CD4-positive, alpha-beta T cell (primary cell): ENCODE data around the gene B9D1. TPM values are rescaled to one million over a fixed set of nuclear protein-coding genes. Genes with fewer than 3 reads are reported as not detected.

Source experiments
- ATAC-seq: fragments of 200-7000 bp; cut with Tn5 transposase; one replicate; pipeline ENCODE4 v1.10.0; 2022; ENCODE audit warnings: mild to moderate bottlenecking; ENCODE audit not compliant: poor library complexity
- CTCF ChIA-PET: fragments of 350-600 bp; sonication (Branson Sonifier 250); formaldehyde crosslinking; loops from one replicate; lab custom pipeline; 2021; ENCODE audit warnings: antibody characterized with exemption, inconsistent platforms; lab: Charles Lee
- POLR2A ChIA-PET: fragments of 350-600 bp; sonication (Branson Sonifier 250); formaldehyde crosslinking; loops from one replicate; lab custom pipeline; 2021; ENCODE audit warnings: antibody characterized with exemption, inconsistent platforms; lab: Charles Lee
- DNase-seq, 14 experiments: peaks; one replicate each; pipeline ENCODE4 v3.0.0-alpha.2; 2013 to 2020; ENCODE audit warnings: mixed read lengths in 2 of 14
- H3K27ac ChIP-seq, 2 donors: one replicate each; pipeline versions ENCODE4 v1.5.1 to v1.7.0; 2013; ENCODE audit warnings: low read length in 2 of 2, low read depth in 1 of 2, mild to moderate bottlenecking in 1 of 2
- H3K27me3 ChIP-seq, 2 experiments: 1 replicate in 1 of 2; 2 replicates in 1 of 2; pipeline versions ENCODE4 v1.6.1 to v1.7.0; 2013; ENCODE audit warnings: low read length in 2 of 2, control low read depth in 1 of 2, mild to moderate bottlenecking in 1 of 2, moderate library complexity in 1 of 2; ENCODE audit not compliant: insufficient read depth in 2 of 2, control insufficient read depth in 1 of 2
- H3K36me3 ChIP-seq: one replicate; pipeline ENCODE4 v1.6.1; 2013; ENCODE audit warnings: low read length, control low read depth; ENCODE audit not compliant: insufficient read depth
- H3K4me1 ChIP-seq: one replicate; pipeline ENCODE4 v1.6.1; 2013; ENCODE audit warnings: low read length, control low read depth; ENCODE audit not compliant: insufficient read depth
- H3K4me3 ChIP-seq: one replicate; pipeline ENCODE4 v1.5.1; 2013; ENCODE audit warnings: mild to moderate bottlenecking, low read length, moderate library complexity
- H3K9me3 ChIP-seq, 2 experiments: 1 replicate in 1 of 2; 2 replicates in 1 of 2; pipeline versions ENCODE4 v1.6.1 to v1.7.0; 2013; ENCODE audit warnings: low read length in 2 of 2, mild to moderate bottlenecking in 2 of 2, control low read depth in 1 of 2, moderate library complexity in 1 of 2; ENCODE audit not compliant: control insufficient read depth in 1 of 2, insufficient read depth in 1 of 2
- H3K27ac Mint-ChIP-seq: one replicate; pipeline ENCODE4 v1.8.0; 2020; ENCODE audit warnings: mixed read lengths
- H3K27me3 Mint-ChIP-seq: one replicate; pipeline ENCODE4 v1.8.0; 2021; ENCODE audit warnings: mixed read lengths
- H3K36me3 Mint-ChIP-seq: one replicate; pipeline ENCODE4 v1.8.0; 2021; ENCODE audit warnings: low read depth, mixed read lengths
- H3K4me1 Mint-ChIP-seq: one replicate; pipeline ENCODE4 v1.8.0; 2021; ENCODE audit warnings: low read depth, mixed read lengths
- H3K4me3 Mint-ChIP-seq: one replicate; pipeline ENCODE4 v1.8.0; 2020; ENCODE audit warnings: mild to moderate bottlenecking, mixed read lengths
- H3K9me3 Mint-ChIP-seq: one replicate; pipeline ENCODE4 v1.8.0; 2020; ENCODE audit warnings: mixed read lengths
- intact Hi-C, 2 experiments: fragments of 100-400 bp; cut with DNase I in 1 of 2; cut with micrococcal nuclease in 1 of 2; formaldehyde crosslinking; loops; one replicate each; pipeline versions ENCODE4 v1.15.1 to v1.9.0; 2023 to 2025; cut with DNase I, micrococcal nuclease
- total RNA-seq, 174 experiments: library from RNA in 2 of 174; stranded (reverse) in 2 of 174; gene quantifications; one replicate each; pipeline ENCODE4 v1.2.3 and lab custom pipeline; 2021 to 2026
- TF ChIP-seq, protein P1 (sequence below): fragments of 200-600 bp; IDR thresholded peaks from one replicate; pipeline ENCODE4 v1.8.0; 2022; ENCODE audit warnings: antibody characterized with exemption, mild to moderate bottlenecking

Gene B9D1
- total RNA-seq, 2 experiments from 2014 or later, result 0.66 to 0.73 TPM

DNA sequence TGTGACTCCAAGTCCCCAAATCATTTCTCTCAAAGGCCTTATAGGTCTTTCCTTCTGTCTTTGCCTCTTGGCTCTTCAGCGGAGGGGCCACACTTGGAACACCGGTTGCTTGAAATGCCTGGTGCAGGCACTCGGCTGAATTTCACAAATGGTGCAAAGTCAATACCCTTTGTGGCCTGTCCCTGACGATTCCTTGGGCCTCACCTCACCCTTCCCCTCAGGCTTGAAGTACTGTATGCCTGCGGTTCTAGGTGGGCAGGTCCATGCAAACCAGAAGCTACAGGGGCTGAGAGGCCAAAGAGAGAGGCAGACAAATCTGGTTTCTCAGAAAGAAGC lies 4.1 kb upstream of the B9D1 start:
- TF ChIP-seq, protein P1, sequence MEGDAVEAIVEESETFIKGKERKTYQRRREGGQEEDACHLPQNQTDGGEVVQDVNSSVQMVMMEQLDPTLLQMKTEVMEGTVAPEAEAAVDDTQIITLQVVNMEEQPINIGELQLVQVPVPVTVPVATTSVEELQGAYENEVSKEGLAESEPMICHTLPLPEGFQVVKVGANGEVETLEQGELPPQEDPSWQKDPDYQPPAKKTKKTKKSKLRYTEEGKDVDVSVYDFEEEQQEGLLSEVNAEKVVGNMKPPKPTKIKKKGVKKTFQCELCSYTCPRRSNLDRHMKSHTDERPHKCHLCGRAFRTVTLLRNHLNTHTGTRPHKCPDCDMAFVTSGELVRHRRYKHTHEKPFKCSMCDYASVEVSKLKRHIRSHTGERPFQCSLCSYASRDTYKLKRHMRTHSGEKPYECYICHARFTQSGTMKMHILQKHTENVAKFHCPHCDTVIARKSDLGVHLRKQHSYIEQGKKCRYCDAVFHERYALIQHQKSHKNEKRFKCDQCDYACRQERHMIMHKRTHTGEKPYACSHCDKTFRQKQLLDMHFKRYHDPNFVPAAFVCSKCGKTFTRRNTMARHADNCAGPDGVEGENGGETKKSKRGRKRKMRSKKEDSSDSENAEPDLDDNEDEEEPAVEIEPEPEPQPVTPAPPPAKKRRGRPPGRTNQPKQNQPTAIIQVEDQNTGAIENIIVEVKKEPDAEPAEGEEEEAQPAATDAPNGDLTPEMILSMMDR, result no peak
- H3K4me1 Mint-ChIP-seq, result peaks cover 40% of the 10 kb centered on the region
- POLR2A ChIA-PET, result no interaction called here

DNA sequence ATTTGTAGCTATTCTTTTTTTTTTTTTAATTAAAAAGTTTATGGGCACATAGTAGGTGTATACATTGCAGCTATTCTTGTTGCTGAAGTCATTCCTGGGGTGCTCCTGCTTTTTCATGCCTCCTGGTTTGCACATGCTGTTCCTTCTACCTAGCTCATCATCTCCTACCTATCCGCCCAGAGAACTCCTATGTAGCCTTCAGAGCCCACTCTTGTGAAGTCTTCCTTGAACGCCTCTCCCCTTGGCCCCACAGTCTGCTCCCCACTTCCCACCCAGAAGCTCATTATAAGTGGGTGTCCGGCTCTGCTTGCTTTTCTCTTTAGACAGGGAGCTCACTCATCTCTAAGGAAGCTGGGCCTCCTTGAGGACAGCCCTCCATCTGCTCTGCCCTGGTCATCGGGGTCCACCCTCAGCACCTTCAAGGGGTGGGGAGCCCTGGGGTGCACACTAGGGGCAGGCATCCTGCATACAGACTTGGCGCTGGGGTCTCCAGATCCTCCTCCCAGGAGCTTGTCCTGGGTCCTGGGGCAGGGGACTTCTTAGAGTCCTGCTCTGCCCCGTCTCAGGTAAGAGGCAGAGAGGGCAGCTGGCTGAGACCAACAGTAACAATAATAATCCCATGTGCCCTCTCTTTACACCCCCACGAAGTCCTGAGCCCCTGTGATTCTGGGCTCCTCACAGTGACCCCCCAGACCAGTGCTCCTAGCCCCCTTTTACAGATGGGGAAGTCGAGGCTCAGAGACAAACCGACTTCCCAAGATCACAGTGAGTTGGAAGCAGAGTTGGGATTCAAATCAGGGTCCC lies 3.5 kb upstream of the B9D1 start:
- Histone ChIP-seq H3K27me3 (peaks cover 0 to 4% of the 10 kb centered on the region in 2 experiments), H3K4me3 (no peak overlapping the region), H3K4me1 (peaks cover 46% of the 10 kb centered on the region), H3K27ac (no peak overlapping the region), H3K36me3 (no peaks in the 10 kb centered on the region), H3K9me3 (peaks cover 0 to 4% of the 10 kb centered on the region in 2 experiments)
- intact Hi-C loops, result loop anchor here in 1 of 2 experiments (10.0 kb wide), 1 partner anchor 361 kb away; the partner anchor contains the start of gene FAM83G
- DNase-seq (peak in 2 of 14 experiments; percentile 2 to 19), ATAC-seq (no peak)
- Mint-ChIP-seq H3K4me1 (peaks cover 36% of the 10 kb centered on the region), H3K27me3 (no peaks in the 10 kb centered on the region), H3K9me3 (no peaks in the 10 kb centered on the region), H3K27ac (no peak overlapping the region), H3K4me3 (no peak overlapping the region), H3K36me3 (no peaks in the 10 kb centered on the region)
- CTCF ChIA-PET, result interaction anchor here (0.7 to 1.3 kb wide), 2 partner anchors 81 to 396 kb away, joined by 3 to 4 read pairs; no protein-coding TSS in a partner anchor
- TF ChIP-seq, protein P1, result no peak
- POLR2A ChIA-PET, result interaction anchor here (2.0 kb wide), 1 partner anchor 12 kb away, joined by 15 read pairs; the partner anchor contains the start of gene MAPK7

More for the DNA sequence above, 4.1 kb upstream of the B9D1 start:
- DNase-seq (peak in 2 of 14 experiments; percentile 3 to 17), ATAC-seq (no peak)
- Histone ChIP-seq H3K4me1 (peaks cover 52% of the 10 kb centered on the region), H3K27ac (no peak overlapping the region), H3K9me3 (peaks cover 0 to 4% of the 10 kb centered on the region in 2 experiments), H3K4me3 (no peak overlapping the region), H3K36me3 (no peaks in the 10 kb centered on the region), H3K27me3 (peaks cover 0 to 4% of the 10 kb centered on the region in 2 experiments)
- Mint-ChIP-seq H3K27me3 (no peaks in the 10 kb centered on the region), H3K27ac (no peak overlapping the region), H3K9me3 (no peaks in the 10 kb centered on the region), H3K36me3 (no peaks in the 10 kb centered on the region), H3K4me3 (no peak overlapping the region)
- intact Hi-C loops, result loop anchor here in 1 of 2 experiments (10.0 kb wide), 1 partner anchor 362 kb away; the partner anchor contains the start of gene FAM83G
- CTCF ChIA-PET, result no interaction called here

DNA sequence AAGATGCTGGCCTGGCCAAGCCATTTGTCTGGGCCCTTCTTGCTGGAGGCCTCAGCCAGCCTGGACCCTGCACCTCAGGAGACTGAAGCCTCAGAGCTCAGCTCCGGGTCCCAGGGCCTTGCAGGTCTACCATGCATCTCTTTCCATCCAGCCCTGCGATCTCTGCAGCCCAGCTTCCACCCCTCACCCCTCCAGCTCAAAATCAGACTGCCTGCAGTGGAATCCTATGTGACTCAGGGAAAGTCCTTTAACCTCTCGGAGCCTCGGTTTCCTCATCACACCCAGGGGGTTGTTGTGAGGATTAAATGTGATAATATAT lies 2.9 kb upstream of the B9D1 start:
- no peak overlapping the region for H3K27ac Mint-ChIP-seq
- no peaks in the 10 kb centered on the region for H3K27me3 Mint-ChIP-seq
- no peaks in the 10 kb centered on the region for H3K9me3 Mint-ChIP-seq
- Histone ChIP-seq H3K4me1 (peaks cover 41% of the 10 kb centered on the region), H3K27ac (no peak overlapping the region), H3K4me3 (no peak overlapping the region), H3K27me3 (peaks cover 0 to 4% of the 10 kb centered on the region in 2 experiments), H3K9me3 (peaks cover 0 to 4% of the 10 kb centered on the region in 2 experiments), H3K36me3 (no peaks in the 10 kb centered on the region)
- ChIA-PET CTCF (interaction anchor here (0.7 to 1.3 kb wide), 2 partner anchors 82 to 397 kb away, joined by 3 to 4 read pairs; no protein-coding TSS in a partner anchor), POLR2A (interaction anchor here (2.0 kb wide), 1 partner anchor 12 kb away, joined by 15 read pairs; the partner anchor contains the start of gene MAPK7)
- no peak overlapping the region for H3K4me3 Mint-ChIP-seq
- peak in 1 of 14 experiments; percentile 23 for DNase-seq
- no peak for ATAC-seq
- no peaks in the 10 kb centered on the region for H3K36me3 Mint-ChIP-seq
- intact Hi-C loops, result loop anchor here in 1 of 2 experiments (10.0 kb wide), 1 partner anchor 361 kb away; the partner anchor contains the start of gene FAM83G
- TF ChIP-seq, protein P1, result no peak
- peaks cover 32% of the 10 kb centered on the region for H3K4me1 Mint-ChIP-seq
